Activated CD8-positive, alpha-beta memory T cell treated with anti-CD3 and anti-CD28 coated beads for 4 hours (primary cell): ENCODE measurements around the gene SLC17A2.

Experiments
- DNase-seq, 2 donors: peaks; one replicate each; pipeline ENCODE4 v3.0.0-alpha.2; 2020; ENCODE audit warnings: low read depth in 2 of 2

Gene SLC17A2

GRCh38 chr6:25883991-25884390, 46.5 kb downstream of the SLC17A2 start:
- DNase-seq: no peak

- no peak for DNase-seq
Observed at GRCh38 chr6:25883536-25883935, 47.0 kb downstream of the SLC17A2 start.

- DNase-seq: peak in 1 of 2 donors; percentile 5
Observed at GRCh38 chr6:25882051-25882496, 48.4 kb downstream of the SLC17A2 start.

- no peak for DNase-seq
Observed at GRCh38 chr6:25880601-25881000, 49.9 kb downstream of the SLC17A2 start.

GRCh38 chr6:25878721-25879322, 51.7 kb downstream of the SLC17A2 start:
- DNase-seq: no peak

- no peak for DNase-seq
Observed at GRCh38 chr6:25875926-25876602, 54.4 kb downstream of the SLC17A2 start.

- DNase-seq: no peak
Observed at GRCh38 chr6:25875563-25875905, 55.0 kb downstream of the SLC17A2 start.

- no peak for DNase-seq
Observed at GRCh38 chr6:25874822-25875562, 55.5 kb downstream of the SLC17A2 start.

GRCh38 chr6:25874118-25874517, 56.4 kb downstream of the SLC17A2 start, which contains the start of gene SLC17A3:
Gene SLC17A3 (minus strand): TSS chr6:25874243. CDS start chr6:25868387, 5,856 bp downstream.
- no peak for DNase-seq

GRCh38 chr6:25872814-25873213, 57.7 kb downstream of the SLC17A2 start:
- DNase-seq: no peak

- DNase-seq: no peak
Observed at GRCh38 chr6:25869840-25870239, 60.7 kb downstream of the SLC17A2 start.

GRCh38 chr6:25868436-25869183, 61.9 kb downstream of the SLC17A2 start:
- no peak for DNase-seq

GRCh38 chr6:25866011-25866410, 64.5 kb downstream of the SLC17A2 start:
- DNase-seq: no peak

GRCh38 chr6:25863360-25863759, 67.1 kb downstream of the SLC17A2 start:
- no peak for DNase-seq
